ENCODE measurements around the gene IL23R.

Gene IL23R

DNA sequence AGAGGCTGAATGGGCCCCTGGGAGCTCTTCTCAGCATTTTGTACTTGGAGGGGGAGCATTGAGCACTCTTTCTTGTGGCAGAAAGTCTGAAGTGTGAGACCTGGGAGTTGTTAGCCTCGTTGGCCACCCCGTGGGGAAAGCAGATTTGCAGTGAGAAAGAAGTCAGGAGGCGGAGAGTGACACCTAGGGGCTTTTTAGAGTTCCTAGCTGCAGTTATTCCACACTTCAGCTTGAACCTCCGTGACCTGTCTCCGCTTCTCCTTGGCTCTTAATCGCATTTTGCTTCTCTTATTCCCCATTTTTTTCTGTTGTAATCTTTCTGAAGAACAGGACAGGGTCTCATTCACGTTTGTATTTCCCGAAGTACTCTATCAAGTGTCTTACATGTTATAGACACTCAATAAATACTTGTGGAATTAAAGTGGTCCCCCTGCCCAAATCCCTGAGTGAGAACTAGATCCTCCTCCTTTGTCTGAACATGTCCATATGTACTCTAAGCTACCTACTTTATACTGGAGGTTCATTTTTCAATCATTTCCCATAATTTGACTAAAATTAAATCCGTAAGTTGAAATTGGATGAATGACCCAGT, 17.0 kb upstream of the IL23R start:
- DNase-seq, result peak; percentile 77

DNA sequence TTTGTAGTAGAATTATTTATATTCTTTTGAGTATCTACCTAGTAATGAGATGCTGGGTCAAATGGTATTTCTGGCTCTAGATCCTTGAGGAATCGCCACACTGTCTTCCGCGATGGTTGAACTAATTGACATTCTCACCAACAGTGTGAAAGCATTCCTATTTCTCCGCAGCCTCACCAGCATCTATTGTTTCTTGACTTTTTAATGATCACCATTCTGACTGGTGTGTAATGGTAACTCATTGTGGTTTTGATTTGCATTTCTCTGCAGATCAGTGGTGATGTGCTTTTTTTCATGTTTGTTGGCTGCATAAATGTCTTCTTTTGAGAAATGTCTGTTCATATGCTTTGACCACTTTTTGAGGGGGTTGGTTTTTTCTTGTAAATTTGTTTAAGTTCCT, 15.3 kb upstream of the IL23R start:
- DNase-seq, result no peak

DNA sequence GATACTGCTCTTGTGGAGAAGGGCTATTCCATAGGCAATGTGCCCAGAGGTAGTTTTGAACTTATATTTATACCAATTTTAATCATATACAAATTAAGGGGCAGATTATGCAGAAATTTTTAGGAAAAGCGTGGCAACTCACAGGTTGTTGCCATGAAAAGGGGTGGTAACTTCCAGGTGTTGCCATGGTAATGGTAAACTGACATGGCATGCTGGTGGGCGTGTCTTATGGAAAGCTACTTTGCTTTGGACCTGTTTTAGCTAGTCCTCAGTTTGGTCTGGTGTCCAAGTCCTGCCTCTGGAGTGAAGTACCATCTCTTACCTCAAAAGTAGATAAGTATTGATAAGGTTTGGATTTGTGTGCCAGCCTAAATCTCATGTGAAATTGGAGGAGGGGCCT, 7.9 kb upstream of the IL23R start:
- no peak for DNase-seq

DNA sequence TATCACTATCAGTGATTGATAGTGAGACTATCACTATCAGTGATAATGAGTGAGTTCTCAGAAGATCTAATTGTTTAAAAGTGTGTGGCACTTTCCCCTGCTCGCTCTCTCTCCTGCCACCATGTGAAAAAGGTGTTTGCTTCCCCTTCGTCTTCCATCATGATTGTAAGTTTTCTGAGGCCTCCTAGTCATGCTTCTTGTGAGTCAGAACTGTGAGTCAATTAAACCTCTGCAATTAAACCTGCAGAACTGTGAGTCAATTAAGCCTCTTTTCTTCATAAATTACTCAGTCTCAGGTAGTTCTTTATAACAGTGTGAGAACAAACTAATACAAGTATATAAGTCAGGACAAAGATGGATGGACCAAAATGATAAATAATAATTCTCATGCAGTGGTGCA, 7.0 kb upstream of the IL23R start:
- DNase-seq, result no peak

DNA sequence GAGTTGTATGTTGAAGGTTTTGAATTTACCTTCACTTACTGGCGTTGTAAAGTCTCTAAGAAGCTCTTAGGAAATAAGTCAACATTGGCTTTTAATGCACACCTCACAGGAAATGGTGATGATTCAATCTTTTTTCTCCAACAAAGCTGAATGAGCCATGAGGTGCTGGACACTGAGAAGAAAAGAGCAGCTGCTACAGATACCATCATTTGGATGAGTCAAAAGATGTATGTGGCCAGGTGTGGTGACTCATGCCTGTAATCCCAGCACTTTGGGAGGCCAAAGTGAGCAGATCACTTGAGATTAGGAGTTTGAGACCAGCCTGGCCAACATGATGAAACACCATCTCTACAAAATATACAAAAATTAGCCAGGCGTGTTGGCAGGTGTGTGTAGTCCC, 3.3 kb upstream of the IL23R start:
- no peak for DNase-seq

DNA sequence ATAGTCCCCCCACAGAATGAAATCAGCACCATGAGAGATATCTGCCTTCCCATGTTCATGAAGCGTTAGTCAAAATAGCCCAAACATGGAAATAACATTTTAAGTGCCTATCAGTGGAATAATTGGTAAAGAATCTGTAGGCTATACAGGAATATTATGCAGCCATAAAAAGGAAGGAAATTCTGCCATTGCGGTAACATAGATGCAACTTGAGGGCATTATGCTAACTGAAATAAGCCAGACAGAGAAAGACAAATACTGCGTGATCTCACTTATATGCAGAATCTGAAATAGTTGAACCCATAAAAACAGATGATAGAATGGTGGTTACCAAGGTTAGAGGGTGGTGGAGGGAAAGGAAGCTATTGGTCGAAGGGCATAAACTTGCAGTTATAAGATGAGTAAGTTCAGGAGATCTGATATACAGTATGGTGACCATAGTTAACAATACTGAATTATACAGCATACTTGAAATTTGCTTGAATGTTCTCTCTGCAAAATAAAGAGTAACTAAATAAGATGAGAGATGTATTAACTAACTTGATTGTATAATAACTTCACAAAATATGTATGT, 699 bp upstream of the IL23R start:
- DNase-seq, result no peak

DNA sequence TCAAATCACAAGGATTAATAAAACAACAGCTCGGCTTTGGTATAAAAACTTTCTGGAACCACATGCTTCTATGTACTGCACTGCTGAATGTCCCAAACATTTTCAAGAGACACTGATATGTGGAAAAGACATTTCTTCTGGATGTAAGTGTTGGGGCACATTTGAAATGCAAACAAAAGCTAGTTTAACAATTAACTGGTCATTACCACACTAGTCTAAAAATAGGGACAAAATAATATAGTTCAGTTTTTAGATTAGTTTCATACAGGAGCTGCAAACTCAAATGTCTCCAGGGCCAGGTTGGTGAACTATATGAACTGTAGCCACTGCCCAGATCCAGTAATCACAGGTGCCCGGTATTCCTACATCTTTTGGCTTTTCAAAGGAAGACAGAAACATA, 3.2 kb downstream of the IL23R start:
- no peak for DNase-seq

DNA sequence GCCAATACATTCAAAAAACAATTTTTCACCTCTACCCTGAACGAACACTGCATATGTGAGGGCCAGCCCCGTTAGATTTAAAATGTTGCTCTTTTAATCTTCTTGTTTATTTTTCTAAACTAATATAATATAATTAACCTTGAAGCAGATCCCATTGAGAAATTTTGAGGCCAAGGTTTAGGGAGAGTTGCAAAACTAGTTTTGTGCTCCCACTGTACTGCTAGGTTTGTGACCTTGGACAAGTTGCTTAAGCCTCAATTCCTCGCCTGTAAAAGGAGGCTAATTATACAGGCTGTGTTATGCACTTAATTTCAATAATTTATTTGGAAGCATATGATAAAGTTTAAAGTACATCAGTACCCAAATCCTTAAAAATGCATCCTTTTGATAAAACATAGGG, 3.7 kb downstream of the IL23R start:
- no peak for DNase-seq

DNA sequence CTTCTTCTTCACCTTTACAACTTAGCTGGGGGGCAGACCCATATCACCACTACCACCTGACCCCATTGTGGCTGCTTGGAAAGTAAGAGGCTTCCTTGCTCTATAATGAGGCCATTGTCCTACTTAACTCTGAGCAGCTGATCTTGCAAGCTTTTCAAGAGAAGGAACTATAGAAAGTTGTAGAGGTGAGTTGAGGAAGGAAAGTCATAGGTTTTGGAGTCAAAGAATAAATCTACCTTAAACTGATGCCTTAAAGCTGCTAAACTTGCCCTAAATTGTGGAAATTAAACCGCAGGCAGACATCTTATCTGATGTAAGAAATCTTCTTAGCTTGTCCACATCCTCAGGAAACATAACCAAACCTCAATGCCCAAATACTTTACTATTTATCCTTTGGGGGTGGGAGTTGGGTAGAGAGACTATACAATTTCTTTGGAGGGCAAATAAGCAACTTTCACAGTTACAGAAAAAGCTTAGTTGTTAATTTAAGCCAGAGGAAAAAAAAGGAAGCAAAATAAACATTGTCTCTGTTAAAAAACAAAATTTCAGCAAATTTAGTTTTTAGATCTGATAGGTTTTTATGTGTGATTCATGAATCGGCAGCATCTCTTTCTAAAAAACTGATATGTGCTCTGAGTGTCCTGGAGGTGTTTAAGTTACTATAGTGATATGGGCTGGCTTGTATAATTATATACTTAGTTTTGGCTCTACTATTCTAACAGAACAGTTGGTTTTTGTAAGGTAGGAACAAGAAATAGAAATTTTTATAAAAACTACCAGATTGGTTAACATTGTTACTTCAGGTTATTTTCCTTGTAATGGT, 4.7 kb downstream of the IL23R start:
- DNase-seq, result no peak

DNA sequence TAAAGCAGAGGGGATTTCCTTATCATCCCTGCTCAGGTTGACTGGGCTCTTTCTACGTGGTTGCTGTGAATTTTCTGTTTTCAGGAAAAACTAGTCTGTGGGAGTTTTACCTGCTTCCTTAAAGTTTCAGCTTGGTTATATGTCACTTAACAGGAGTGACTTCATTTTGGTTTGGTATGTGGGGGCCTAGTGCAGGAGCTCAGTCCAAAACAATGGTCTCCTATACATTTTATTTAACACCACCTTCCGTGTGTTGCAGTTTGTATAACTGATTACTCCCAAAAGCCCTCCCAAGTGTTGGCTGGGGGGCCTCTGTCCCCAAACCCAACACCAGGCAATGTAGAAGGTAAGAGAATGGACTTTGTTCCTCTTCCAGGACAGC, 5.3 kb downstream of the IL23R start:
- DNase-seq, result no peak

DNA sequence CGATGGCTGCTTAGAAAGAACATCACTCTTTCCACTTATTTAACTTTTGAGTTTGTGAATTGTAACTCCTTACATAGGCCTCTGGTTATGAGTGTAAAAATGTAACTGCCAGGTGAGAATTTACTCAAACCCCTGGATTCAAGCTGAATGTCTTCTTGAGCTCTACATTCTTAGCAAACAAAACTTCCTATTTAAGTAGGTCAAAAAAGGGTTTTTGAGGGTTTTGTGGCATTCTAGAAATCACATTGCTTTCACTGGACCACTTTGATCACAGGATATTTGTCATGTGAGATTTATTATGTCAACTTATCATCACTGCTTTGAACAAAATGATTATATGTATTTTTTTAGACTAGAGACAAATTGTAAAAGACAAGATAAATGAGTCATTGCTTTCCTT, 5.7 kb downstream of the IL23R start:
- DNase-seq, result no peak

DNA sequence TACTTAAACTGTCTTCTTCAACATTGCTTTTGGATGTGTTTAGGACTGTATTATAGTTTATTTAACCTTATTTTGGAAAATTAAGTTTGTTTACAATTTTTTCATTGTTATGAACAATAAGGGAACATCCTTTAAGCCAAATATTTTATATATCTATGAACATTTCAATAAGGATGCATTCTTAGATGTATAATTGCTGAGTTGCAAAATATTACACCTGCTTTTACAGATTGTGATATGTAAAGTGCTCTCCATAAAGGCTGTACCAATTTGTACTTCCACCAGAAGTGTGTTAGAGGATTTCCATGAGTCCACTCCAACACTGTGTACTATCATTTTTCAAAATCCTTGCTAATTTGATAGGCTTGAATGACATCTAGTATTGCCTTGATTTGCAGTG, 7.7 kb downstream of the IL23R start:
- no peak for DNase-seq

DNA sequence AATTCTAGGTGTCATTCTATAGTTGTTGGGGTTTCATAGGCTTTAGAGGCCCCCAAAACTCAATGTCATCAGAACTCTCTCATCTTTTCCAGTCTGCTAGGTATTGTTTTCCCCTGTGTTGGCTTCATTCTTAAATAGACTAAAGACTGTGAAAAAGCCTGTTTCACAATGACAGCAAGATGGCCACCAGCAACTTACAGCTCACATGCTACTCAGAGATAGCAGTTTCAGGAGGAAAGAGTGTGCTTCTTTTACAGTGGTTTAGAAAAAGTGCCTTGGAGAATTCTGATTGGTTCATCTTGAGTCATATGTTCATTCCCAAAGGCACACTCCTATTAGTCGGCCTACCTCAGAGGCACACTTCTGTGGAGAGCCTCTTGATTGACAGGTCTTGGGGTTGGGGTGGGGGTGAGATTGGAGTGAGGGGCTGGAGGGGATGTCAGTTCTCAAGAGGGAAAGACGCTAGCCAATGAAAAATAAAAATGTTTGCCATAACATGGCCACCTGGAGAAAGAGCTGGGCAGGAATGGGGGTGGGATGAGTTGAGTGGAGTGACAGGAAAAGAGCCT, 8.5 kb downstream of the IL23R start:
- DNase-seq, result no peak

DNA sequence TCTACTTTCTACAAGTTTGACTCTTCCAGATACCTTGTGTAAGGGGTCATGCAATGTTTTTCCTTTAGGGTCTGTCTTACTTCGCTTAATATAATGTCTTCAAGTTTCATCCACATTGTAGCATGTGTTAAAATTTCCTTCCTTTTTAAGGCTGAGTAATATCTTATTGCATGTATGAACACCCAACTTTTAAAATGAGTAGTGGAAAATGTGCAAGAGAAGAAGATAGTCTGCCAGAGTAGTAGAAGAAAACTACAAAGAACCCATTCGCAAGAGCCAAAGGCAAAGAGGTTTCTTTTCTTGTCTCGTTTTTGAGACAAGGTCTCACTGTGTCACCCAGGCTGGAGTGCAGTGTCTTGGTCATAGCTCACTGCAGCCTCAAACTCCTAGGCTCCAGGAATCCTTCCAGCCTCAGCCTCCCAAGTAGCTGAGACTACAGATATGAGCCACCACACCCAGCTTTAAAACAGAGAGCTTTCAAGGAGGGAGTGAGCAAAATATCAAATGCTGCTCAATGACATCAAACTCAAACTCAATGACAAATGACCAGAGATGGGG, 9.4 kb downstream of the IL23R start:
- no peak for DNase-seq

DNA sequence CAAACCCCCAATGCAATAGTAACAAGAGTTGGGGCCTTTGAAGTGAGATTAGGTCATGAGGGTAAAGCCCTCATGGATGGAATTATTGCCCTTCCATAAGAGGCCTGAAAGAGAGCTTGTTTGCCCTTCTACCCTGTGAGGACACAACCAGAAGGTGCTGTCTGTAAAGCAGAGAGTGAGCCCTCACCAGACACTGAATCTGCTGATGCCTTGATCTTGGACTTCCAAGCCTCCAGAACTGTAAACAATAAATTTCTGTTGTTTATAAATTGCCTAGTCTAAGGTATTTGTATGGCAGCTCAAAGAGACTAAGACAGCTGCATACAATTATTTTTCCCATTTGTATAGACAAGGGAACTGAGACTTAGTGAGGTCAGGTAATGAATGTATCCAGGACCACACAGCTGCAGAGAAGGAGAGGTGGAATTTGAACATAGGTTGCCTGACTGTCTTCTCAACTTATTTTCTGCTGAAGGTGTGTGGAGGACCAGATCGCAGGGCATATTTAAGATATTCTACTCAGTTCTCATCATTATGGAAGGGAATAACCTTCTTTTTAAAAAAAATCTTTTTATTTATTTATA, 18.7 kb downstream of the IL23R start:
- no peak for DNase-seq

DNA sequence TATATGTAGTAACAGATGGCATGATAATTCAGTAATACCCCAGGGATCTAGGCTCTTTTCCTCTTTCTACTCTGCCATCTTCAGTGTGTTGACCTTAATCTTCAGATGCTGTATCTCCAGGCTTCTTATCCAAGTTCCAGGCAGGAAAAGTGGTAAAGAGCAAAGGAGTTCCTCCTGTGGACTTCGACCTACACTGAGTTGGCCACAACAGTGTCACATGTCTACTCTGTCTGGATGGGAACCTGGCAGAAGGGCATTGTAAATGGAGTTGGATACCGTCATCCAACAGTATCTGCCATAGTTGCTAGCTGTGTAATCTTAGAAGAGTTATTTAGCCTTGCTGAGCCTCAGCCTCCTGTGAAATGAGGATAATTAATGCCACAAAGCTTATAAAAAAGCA, 21.9 kb downstream of the IL23R start:
- DNase-seq, result peak; percentile 8

DNA sequence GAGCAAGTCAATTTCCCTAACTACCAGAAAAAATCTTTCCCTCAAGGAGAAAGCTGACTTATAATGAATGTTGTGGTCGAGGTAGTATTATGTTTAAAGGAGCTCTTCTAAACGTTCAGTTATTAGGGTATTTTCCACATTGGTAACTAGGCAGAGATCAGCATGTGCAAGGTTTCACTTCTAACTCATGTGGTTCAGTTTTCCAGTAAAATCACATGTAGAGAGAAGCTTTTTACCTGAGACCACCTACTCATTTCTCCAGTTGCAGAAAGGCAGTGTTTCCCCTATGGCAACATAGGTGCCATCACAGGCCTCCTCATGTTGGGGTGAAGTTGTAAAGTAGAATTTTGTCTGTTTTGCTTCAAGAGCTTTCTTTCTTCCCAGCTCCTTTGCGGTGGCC, 23.7 kb downstream of the IL23R start:
- DNase-seq, result no peak

DNA sequence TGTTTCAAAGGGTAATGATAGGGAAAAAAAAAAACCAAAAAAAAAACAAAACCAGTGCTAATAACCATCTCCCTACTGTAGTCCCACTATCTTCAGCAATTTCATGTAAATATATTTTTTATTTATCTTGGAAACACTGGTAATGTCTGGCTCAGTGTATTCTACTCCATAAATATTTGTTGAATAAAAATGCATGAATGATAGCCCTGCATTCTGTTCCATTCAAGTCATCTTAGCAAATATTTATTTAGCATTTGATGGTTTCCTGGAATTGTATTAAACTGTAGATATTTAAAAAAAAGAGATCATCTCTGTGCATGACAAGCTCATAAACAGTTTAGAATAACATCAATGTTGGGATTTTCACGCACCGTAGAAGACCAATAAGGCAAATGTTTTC, 24.2 kb downstream of the IL23R start:
- no peak for DNase-seq

DNA sequence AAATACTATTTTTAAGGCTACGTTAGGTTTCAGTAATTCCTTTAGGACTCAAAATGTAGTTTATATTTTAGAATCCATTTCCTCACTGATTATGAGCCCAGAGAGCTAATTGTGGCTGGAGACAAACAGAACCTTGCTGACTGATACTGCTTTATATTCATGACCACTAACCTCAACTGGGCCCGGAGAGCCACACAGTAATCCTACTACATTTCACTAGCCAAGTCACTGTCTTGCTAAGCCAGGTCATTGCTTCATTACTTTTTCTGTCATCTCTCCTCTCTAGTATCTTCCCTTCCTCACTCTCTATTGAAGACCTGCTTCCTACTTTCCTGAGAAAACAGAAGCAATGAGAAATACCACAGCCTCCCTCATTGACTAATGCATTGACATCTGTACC, 24.7 kb downstream of the IL23R start:
- DNase-seq, result no peak

DNA sequence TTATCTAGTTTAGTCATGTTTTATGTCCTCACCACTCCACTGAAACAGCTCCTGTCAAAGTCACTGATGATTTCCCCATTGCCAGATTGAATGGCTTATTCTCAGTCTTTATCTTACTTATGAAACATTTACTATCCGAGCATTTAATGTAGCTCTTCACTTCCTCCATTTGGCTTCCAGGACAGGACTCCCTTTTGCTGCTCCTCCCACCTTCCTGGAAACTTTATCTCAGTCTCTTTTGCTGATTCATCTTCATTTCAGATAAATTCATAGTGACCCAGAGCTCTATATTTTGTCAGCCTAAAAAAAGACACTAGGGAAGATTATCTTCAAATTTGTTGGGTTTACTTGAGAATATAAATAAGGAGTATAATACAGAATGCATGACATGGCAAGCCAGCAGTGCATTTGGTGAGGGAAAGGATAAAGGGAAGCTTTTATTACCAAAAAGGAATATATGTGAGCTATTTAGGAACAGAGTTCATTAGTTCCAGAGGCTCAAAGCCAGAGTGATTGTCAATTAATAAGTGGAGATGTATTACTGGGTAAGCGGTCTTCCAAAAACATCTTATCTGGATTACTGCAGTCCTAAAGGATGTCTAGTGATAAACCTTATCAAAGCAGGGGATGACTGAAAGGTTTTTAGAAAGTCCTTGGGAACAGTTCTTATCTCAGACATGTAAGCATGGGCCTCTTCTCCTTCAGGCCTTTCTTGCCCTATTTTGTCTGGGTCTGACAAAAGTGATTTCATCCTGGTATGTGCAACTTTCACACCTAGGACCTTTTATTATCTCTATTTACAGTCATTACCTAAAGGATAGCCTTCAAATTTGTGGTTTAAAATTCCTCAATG, 25.6 kb downstream of the IL23R start:
- no peak for DNase-seq

DNA sequence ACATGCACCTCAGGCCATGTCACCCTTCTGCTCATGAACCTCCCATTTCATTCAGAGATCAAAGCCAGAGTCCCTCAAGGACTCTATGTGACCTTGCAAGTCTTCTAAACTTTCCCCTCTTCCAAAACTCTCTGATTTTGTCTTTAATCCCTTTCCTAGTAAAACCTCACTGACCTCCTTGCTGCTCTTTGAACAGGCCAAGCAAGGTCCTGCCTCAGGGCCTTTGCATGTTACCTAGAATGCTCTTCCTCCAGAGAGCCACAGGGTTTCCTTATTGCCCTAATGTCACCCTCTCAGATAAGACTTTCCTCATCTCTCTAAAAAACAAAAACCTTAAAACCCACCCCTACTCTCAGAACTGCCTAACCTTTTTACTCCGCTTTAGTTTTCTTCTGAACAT, 26.6 kb downstream of the IL23R start:
- DNase-seq, result no peak

DNA sequence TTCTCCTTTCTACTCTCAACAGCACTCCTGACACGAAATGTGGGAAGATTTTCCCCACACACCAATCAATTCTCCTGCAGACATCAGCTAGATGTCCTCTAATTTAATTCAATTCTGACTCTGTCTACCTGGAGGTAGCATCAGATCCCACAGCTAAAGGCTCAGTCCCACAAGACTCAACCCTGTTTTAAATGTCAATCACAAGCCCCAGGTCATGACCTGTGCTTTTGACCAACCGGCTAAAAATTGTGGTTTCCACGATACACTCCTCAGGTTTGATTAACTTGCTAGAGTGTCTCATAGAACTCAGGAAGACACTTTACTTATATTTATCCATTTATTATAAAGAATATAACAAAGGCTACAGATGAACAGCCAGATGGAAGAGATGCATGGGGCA, 27.4 kb downstream of the IL23R start:
- no peak for DNase-seq
